ENCODE results near the gene PKDREJ.
A peak's percentile ranks its signal among the peaks of the same experiment; 100 is the strongest.

Gene PKDREJ

GRCh38 chr22:46303347-46303965 lies 40.3 kb upstream of the PKDREJ start:
- ChIA-PET CTCF (interaction anchor here (0.7 kb wide), 1 partner anchor 12 kb away, joined by 5 read pairs; no protein-coding TSS in a partner anchor), POLR2A (ENCODE audit: low non-redundant PET) (no interaction called here)
- no peak overlapping the region for H3K27ac ChIP-seq
- TF ChIP-seq CTCF (conservative IDR thresholded peaks at IDR 0.05; ENCODE audit: low read depth): no peak
- no peak for DNase-seq (ENCODE audit: low spot score)

GRCh38 chr22:46300491-46300890 lies 37.3 kb upstream of the PKDREJ start:
- ChIA-PET POLR2A (ENCODE audit: low non-redundant PET) (no interaction called here), CTCF (no interaction called here)
- DNase-seq (ENCODE audit: low spot score): no peak
- H3K27ac ChIP-seq: no peak overlapping the region
- TF ChIP-seq CTCF (conservative IDR thresholded peaks at IDR 0.05; ENCODE audit: low read depth): no peak

- TF ChIP-seq CTCF (conservative IDR thresholded peaks at IDR 0.05; ENCODE audit: low read depth): no peak
- ChIA-PET CTCF (no interaction called here), POLR2A (ENCODE audit: low non-redundant PET) (no interaction called here)
- no peak overlapping the region for H3K27ac ChIP-seq
- DNase-seq (ENCODE audit: low spot score): no peak
These were observed 36.0 kb upstream of the PKDREJ start for GRCh38 chr22:46299101-46299500.

GRCh38 chr22:46297151-46297812 lies 34.1 kb upstream of the PKDREJ start:
- POLR2A ChIA-PET (ENCODE audit: low non-redundant PET): no interaction called here
- CTCF ChIA-PET: interaction anchor here (0.6 kb wide), 1 partner anchor 11 kb away, joined by 3 read pairs; no protein-coding TSS in a partner anchor
- peak; percentile 17 for DNase-seq (ENCODE audit: low spot score)
- peak overlapping the region; percentile 90 for H3K27ac ChIP-seq
- TF ChIP-seq CTCF (conservative IDR thresholded peaks at IDR 0.05; ENCODE audit: low read depth): no peak

GRCh38 chr22:46296257-46297150 lies 33.4 kb upstream of the PKDREJ start, which contains the start of gene GTSE1:
Gene GTSE1, plus strand, starts transcription at chr22:46296870. Its CDS starts 531 bp downstream, at chr22:46297401.
- ChIA-PET POLR2A (ENCODE audit: low non-redundant PET) (no interaction called here), CTCF (interaction anchor here (0.6 kb wide), 2 partner anchors 10 to 12 kb away, joined by 3 read pairs; no protein-coding TSS in a partner anchor)
- no peak for TF ChIP-seq CTCF (conservative IDR thresholded peaks at IDR 0.05; ENCODE audit: low read depth)
- peak within 1 kb of the TSS; percentile 90 for H3K27ac ChIP-seq
- DNase-seq (ENCODE audit: low spot score): peak; percentile 97

GRCh38 chr22:46295277-46295971 lies 32.3 kb upstream of the PKDREJ start:
- peak overlapping the region; percentile 90 for H3K27ac ChIP-seq
- DNase-seq (ENCODE audit: low spot score): no peak
- ChIA-PET POLR2A (ENCODE audit: low non-redundant PET) (interaction anchor here (0.9 kb wide), 1 partner anchor 28 kb away, joined by 5 read pairs; the partner anchor contains the start of gene TTC38), CTCF (no interaction called here)
- no peak for TF ChIP-seq CTCF (conservative IDR thresholded peaks at IDR 0.05; ENCODE audit: low read depth)
